NCI-H1105 treated with DMSO at 0.1 percent for 48 hours (cell line): ENCODE results near the gene EDNRB.
"Not testable (repeated sequence)": the region's sequence is repeated elsewhere in the genome, so short reads cannot be mapped to it uniquely, and the experiment has no call there.

Source experiments
- DNase-seq: peaks from one replicate; lab custom pipeline; 2025; lab: John Stamatoyannopoulos, UW

The EDNRB gene

DNA sequence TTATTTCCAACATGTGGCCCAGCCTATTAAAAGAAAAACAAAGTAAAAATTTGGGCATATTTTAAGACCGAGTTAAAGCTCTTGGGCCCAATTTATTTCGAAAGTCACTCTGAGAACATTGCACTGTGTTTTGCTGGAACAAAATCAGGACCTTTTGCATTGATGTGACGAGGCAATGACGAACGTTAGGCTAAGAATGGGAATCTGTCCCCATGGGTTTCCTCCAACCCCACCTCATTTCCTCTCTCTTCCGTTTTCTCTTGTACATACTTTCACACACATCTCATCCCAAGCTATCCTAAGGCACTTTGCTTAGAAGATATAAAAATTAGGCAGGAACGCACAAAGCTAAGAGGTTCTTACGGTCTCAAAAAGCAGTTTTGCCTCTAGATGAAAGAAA is 22.1 kb downstream of the EDNRB start:
- DNase-seq: no peak

- no peak for DNase-seq
Measured at GRCh38 chr13:77894743-77895142, 23.9 kb downstream of the EDNRB start.

- no peak for DNase-seq
Measured at GRCh38 chr13:77893066-77893465, 25.6 kb downstream of the EDNRB start.

DNA sequence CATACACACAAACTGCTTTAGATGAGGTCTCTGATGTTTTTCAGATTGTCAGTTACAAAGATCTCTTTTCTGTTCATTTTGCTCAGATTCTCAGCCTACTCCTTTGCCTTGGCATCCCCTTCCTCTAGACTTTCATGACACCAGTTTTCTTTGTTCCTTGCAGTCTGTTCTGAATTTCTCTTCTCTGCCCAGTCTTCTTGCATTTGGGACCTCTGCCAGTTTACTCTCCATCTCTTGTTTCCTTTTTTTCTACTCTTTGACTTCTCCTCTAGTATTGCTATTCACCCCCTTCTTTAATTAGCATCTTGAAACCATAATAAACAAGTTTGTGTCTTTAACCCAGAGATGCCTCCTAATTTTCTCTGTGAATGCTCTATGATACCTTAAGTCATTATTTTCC is 26.1 kb downstream of the EDNRB start:
- no peak for DNase-seq

DNA sequence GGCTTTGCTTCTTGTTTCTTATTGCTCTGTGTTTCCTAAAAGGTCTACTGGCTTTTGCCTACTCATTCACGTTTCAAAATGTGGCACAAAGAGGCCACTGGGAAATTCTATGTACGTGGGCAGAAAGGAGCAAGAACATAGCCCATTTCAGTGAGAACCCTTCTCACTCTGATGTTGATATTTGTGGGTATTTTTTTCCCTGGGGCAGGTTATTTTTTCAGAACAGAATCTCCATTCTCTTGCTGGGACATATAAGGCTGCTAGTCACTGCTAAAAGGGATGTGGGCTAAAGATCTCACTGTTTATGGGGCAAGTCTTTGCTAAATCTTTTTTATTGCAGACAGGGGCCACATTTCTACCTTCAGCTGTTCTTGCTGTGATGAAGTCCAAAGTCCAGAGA is 27.1 kb downstream of the EDNRB start:
- no peak for DNase-seq

GRCh38 chr13:77891041-77891440 is 27.6 kb downstream of the EDNRB start:
- DNase-seq: no peak

GRCh38 chr13:77883328-77883727 is 35.3 kb downstream of the EDNRB start:
- DNase-seq: no peak

- DNase-seq: no peak
Measured at GRCh38 chr13:77878190-77878589, 40.4 kb downstream of the EDNRB start.

- DNase-seq: no peak
Measured at GRCh38 chr13:77876176-77876575, 42.5 kb downstream of the EDNRB start.

GRCh38 chr13:77874406-77874805 is 44.2 kb downstream of the EDNRB start:
- no peak for DNase-seq

DNA sequence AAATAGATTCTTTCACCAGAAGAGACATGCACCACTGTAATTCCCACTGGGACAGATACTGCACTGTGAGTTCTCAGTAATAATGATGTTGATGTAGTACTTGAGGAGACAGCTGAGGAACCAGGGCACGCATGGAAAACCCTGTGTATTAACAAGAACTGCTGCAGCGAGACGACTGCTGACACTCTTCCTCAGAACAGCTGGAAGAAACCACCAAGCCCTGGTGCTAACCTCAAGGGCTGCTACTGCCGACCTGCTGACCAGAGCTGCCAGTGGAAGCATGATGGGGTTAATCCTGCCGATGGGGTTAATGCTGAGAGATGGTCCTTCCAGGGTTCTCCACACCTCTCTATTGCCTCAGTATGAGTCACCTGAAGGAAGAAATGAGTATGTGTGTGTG is 45.6 kb downstream of the EDNRB start:
- DNase-seq: no peak

- DNase-seq: no peak
Measured at GRCh38 chr13:77871596-77871995, 47.0 kb downstream of the EDNRB start.

GRCh38 chr13:77868717-77869116 is 49.9 kb downstream of the EDNRB start:
- DNase-seq: no peak

- no peak for DNase-seq
Measured at GRCh38 chr13:77866971-77867370, 51.7 kb downstream of the EDNRB start.

DNA sequence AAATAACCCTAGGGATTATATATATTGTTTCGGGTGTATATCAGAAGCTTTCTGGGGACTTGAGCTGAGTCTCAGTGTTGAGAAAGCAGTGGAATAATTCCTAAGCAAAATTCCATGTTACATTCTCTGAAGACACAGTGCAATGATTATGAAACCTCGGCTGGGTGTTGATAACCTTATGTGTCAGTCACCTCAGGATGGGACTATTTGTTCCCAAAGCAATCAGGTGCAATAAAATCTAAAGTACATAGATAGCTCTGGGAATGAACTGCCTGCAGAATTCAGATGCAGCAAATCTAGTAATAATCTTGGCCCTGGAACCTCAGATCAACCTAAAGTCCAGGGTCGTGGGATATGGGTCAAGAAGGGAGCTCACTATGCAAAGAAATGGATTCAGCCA is 53.0 kb downstream of the EDNRB start:
- DNase-seq: no peak

DNA sequence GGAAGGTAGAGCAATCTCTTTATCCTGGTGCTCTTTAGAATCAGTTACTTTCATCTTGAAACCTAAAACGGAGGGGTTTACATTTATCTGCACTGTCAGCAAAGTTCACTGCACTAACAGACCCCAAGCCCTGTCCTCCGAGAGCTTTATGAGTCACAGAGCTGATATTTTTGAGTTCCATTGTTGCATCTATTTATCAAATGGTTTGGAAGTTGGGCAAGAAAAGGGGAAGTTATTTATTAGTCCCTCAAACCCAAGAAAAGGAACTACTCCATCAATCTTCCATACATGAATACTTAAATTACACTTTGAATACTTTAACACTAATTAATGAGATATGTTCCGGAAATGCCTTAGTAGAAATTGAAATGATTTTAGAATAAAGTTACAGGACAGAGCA is 55.5 kb downstream of the EDNRB start:
- no peak for DNase-seq

DNA sequence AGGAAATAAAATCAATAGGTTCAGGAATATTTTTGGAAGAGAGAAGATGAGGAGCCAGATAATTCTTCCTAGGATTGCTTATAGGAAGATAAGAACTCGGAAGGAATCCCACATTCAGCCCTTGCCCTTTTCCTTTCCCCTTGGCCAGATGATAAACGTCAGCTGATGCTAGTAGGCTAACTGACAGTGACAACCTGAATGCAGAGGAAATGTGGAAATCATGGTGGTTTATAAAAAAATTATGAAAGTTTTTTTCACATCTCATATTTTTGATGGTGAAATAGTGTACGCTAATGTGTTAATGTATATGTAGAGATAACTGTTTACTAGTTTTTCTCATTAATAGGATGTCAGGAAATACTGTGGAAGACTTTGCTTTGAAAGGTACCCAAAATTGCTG is 56.9 kb downstream of the EDNRB start:
- DNase-seq: no peak

GRCh38 chr13:77860507-77860981 is 58.1 kb downstream of the EDNRB start:
- no peak for DNase-seq

GRCh38 chr13:77859450-77859849 is 59.2 kb downstream of the EDNRB start:
- DNase-seq: no peak

DNA sequence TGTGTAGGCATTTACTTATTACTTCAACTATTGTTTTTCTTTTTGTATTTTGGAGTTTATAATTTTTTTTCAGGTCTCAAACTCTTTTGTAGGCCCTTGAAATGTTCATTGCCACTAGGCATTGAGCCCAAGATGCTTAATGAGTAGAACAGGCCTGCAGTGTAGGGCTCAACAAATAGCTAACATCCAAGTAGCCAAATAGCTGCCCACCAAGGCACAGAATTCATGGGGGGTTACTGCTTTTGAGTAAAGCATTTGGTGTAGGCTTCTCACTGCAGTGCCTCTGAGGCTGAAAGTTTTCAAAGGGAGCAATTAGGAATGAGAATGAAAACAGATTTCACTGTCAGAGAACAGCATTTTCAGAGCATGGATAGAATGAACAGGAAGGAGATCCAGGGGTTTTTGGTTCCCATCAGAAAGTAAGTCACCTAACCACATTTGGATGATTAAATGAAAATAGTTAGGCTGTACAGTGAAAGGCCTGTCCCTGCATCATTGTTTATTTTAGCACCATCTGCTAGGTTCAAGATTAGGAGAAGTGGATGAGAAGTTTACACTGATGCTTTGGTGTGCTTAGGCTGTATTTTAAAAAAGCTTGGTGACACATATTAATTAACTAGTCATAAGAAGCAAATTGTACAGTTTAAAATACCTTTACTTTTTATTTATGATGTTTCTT is 61.0 kb downstream of the EDNRB start:
- no peak for DNase-seq

- no peak for DNase-seq
Measured at GRCh38 chr13:77853703-77854102, 64.9 kb downstream of the EDNRB start.

DNA sequence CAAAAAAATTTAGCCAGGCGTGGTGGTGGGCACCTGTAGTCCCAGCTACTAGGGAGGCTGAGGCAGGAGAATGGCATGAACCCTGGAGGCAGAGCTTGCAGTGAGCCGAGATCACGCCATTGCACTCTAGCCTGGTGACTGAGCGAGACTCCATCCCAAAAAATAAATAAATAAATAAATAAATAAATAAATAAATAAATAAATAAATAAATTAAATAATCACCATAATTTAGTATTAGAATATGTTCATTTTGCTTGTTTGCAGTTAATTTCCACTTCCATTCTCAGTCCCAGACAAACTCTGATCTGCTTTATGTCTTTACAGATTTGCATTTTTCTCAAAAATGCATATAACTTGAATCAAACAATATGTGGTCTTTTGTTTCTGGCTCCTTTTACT is 70.6 kb downstream of the EDNRB start:
- DNase-seq: not testable (repeated sequence)

DNA sequence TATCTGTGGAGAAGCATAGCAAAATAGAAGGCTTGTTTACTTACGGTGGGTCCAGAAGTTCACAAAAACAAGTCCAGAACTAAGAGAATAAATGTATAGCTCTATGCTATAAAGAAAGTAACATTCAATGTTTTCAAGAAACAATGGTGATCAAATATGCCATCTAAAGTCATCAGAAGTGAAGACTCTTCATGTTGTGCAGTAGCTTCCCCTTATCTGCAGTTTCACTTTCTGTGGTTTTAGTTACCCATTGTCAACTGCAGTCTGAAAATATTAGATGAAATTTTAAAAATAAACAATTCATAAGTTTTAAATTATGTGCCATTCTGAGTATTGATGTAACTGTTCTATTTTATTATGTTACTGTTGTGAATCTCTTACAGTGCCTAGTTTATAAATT is 72.5 kb downstream of the EDNRB start:
- DNase-seq: no peak
